GM18517 (cell line): ENCODE data around the gene VPS37B.
"Not testable (repeated sequence)": the region's sequence is repeated elsewhere in the genome, so short reads cannot be mapped to it uniquely, and the experiment has no call there.

Experiments
- ATAC-seq: cut with Tn5 transposase; IDR thresholded peaks from one replicate; pipeline ENCODE4 v1.9.1; 2021; ENCODE audit warnings: mild to moderate bottlenecking, moderate library complexity; ENCODE audit not compliant: unreplicated experiment

Gene VPS37B

GRCh38 chr12:122908915-122909314, 13.0 kb upstream of the VPS37B start:
- no peak for ATAC-seq

- not testable (repeated sequence) for ATAC-seq
Observed at GRCh38 chr12:122905258-122905657, 9.3 kb upstream of the VPS37B start.

DNA sequence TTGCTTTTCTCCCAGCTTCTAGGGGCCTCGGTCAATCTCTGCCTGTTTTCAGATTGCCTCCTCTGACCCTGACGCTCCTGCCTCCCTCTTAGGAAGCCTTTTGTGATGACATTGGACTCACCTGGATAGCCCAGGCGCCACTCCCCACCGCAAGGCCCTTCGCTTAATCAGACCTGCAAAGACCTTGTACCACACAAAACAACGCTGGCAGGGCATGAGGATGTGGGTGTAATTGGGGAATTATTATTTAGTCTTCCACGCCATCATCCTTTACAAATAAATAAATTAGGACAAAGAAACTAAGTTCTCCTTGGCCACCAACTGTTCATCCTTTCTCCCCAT, 7.7 kb upstream of the VPS37B start:
- no peak for ATAC-seq

GRCh38 chr12:122902854-122903692, 7.1 kb upstream of the VPS37B start:
- ATAC-seq: no peak

DNA sequence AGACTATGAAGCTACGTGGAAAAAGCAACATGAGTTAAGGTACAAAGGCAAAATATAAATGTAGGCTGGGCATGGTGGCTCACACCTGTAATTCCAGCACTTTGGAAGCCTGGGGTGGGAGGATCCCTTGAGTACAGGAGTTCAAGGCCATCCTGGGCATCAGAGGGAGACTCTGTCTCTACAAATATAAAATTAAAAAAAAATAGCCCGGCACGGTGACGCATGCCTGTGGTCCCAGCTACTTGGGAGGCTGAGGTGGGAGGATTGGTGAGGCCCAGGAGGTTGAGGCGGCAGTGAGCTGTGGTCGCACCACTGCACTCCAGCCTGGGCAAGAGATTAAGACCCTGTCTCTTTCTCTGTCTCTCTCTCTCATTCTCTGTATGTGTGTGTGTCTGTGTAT, 4.0 kb upstream of the VPS37B start:
- no peak for ATAC-seq

- ATAC-seq: no peak
Observed at GRCh38 chr12:122896662-122897061, 738 bp upstream of the VPS37B start.

DNA sequence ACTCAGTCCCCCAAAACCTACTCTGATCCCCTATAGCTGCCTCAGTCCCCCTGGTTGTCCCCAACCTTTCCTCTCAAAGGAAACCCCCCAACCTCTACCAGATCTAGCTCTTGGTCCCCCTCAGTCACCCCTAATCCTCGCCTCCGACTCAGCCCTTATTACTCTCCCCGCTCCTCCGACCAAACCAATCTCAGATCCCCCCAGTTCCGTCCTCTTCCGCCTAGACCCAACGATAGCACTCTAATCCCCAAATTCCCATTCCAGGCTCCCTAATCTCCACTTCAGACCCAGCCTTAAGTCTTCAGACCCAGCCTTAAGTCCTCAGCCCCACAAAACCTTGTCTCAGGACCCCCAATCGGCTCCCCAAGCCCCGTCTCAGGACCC, 612 bp downstream of the VPS37B start:
- ATAC-seq: no peak

- ATAC-seq: no peak
Observed at GRCh38 chr12:122894193-122895121, 1.5 kb downstream of the VPS37B start.

DNA sequence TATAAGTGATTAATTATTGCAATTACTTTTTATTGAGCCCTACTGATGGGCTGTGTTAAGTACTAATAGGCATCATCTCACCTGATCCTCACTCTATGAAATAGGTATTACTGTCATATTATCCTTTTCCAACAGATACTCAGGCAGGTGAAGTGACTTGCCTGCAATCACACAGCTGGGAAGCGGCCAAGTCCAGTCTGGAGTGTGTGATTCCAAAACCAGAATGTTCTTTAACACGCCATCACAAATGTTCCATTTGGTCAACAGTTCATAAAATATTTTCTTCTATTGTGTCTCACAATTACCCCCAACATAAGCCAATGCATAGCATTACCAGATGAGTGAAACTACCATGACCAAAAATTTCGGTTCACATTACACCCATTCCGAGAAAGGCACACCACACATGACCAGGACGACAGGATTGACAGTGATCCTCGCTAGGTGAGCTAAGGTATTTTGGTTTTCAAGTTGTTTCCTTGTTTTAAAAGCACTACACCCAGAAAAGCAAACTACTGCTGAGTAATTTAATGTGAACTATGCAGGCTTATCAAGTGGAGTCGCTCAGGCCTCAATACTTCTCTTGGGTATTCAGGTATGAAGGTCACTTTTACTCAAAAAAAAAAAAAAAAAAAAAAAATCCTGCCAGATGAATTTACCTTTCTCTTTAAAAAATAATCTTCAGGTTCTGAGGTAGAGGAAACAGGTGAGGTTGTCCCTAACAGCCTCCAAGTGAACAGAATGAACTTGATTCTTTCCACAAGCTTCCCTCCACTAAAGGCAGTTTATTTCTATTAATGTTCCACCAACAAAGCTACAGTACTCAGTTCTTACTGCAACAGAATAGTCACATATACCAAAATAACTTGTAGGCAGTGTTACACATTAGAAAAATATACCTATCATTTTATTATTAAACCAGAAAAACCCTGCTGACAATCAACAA, 2.4 kb downstream of the VPS37B start:
- ATAC-seq: no peak

- not testable (repeated sequence) for ATAC-seq
Observed at GRCh38 chr12:122892724-122893123, 3.2 kb downstream of the VPS37B start.

GRCh38 chr12:122891661-122892525, 4.0 kb downstream of the VPS37B start:
- ATAC-seq: no peak

GRCh38 chr12:122889761-122890520, 6.0 kb downstream of the VPS37B start:
- no peak for ATAC-seq

DNA sequence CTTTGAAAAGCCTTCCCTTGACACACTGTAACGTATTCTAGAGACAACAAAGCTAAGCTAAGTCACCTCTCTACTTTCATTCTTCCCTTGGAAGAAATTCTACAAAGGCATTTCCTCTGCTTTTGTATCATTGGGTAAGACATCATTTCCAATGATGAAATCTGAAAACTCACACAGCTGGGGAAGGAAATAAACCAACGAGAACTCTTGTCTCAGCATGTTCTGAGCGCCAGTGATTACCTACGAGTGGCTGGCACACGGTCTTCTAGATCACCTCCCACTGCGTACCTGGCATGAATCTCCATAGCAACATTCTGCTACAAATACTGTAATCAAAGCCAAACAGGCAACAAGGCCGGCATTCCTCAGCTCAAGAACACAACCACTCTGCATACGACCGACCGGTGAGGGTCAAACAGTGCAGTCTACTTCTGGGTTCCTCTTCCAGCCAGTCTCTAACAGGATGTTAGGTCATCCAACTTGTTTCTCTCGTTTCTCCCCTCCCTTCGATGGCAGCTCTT, 7.6 kb downstream of the VPS37B start:
- peak; percentile 45 for ATAC-seq

DNA sequence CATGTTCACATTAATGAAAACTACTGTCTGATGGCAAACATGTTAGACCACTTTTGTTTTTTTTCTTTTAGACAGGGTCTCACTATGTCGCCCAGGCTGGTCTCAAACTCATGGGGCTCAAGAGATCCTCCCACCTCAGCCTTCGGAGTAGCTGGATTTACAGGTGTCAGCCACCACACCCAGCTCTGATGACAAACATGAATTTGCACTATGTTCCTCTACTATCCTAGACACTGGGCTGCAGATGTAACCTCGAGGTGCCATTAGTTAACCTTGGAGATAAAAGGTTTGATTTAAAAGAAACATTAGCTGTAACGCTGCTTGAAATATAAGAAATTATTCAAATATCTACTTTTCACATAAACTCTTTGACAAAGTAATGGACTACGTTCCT, 8.1 kb downstream of the VPS37B start:
- ATAC-seq: peak; percentile 35

- ATAC-seq: peak; percentile 83
Observed at GRCh38 chr12:122886851-122887818, 8.8 kb downstream of the VPS37B start.

GRCh38 chr12:122886161-122886560, 9.8 kb downstream of the VPS37B start:
- ATAC-seq: no peak

GRCh38 chr12:122884860-122885259, 11.1 kb downstream of the VPS37B start:
- no peak for ATAC-seq
